Upper lobe of right lung (tissue), 1 donor: ENCODE results near the gene TSPEAR. TPM values are rescaled to one million over a fixed set of nuclear protein-coding genes. Genes with fewer than 3 reads are reported as not detected.

Source experiments
- ATAC-seq: fragments of 200-7000 bp; cut with Tn5 transposase; one replicate; pipeline ENCODE4 v1.9.1; 2020; ENCODE audit warnings: mild to moderate bottlenecking, moderate library complexity
- DNase-seq: peaks from one replicate; pipeline ENCODE4 v3.0.0-alpha.2; 2020
- H3K27ac ChIP-seq: fragments of 200-600 bp; one replicate; pipeline ENCODE4 v1.8.0; 2022
- H3K27me3 ChIP-seq: fragments of 200-600 bp; one replicate; pipeline ENCODE4 v1.8.0; 2022; ENCODE audit warnings: mild to moderate bottlenecking
- H3K36me3 ChIP-seq: fragments of 200-600 bp; one replicate; pipeline ENCODE4 v1.8.0; 2022
- H3K4me1 ChIP-seq: fragments of 200-600 bp; one replicate; pipeline ENCODE4 v1.8.0; 2022
- H3K4me3 ChIP-seq: fragments of 200-600 bp; one replicate; pipeline ENCODE4 v1.8.0; 2022; ENCODE audit warnings: mild to moderate bottlenecking
- H3K9me3 ChIP-seq: fragments of 200-600 bp; one replicate; pipeline ENCODE4 v1.8.0; 2022
- intact Hi-C: fragments of 100-400 bp; cut with DNase I; formaldehyde crosslinking; loops from one replicate; pipeline ENCODE4 v1.11.0; 2022
- total RNA-seq: library from RNA; stranded (reverse); fragmentation: NEBNext Ultra II Directional; extraction: Animal tissue kit (Norgen Biotek cat#: 25700); gene quantifications from one replicate; pipeline ENCODE4 v1.2.1, GENCODE V29; 2021
- TF ChIP-seq, protein P1 (sequence below): fragments of 200-600 bp; IDR thresholded peaks from one replicate; pipeline ENCODE4 v1.8.0; 2022; ENCODE audit warnings: antibody characterized with exemption
- donor health status: DM: no; HTN: yes; CAD: no; lungs with severe emphysema.

The TSPEAR gene
- total RNA-seq, 1 donor from 2014 or later = 0.23 TPM

- DNase-seq (no peak), ATAC-seq (no peak)
- TF ChIP-seq, protein P1, sequence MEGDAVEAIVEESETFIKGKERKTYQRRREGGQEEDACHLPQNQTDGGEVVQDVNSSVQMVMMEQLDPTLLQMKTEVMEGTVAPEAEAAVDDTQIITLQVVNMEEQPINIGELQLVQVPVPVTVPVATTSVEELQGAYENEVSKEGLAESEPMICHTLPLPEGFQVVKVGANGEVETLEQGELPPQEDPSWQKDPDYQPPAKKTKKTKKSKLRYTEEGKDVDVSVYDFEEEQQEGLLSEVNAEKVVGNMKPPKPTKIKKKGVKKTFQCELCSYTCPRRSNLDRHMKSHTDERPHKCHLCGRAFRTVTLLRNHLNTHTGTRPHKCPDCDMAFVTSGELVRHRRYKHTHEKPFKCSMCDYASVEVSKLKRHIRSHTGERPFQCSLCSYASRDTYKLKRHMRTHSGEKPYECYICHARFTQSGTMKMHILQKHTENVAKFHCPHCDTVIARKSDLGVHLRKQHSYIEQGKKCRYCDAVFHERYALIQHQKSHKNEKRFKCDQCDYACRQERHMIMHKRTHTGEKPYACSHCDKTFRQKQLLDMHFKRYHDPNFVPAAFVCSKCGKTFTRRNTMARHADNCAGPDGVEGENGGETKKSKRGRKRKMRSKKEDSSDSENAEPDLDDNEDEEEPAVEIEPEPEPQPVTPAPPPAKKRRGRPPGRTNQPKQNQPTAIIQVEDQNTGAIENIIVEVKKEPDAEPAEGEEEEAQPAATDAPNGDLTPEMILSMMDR = no peak
- no peaks in the 10 kb centered on the region for H3K4me1 ChIP-seq
- intact Hi-C loops = no loop called here
- H3K27me3 ChIP-seq = no peaks in the 10 kb centered on the region
- peaks cover 5% of the 10 kb centered on the region for H3K9me3 ChIP-seq
- H3K4me3 ChIP-seq = no peak within 1 kb of the TSS
- H3K36me3 ChIP-seq = no peaks in the 10 kb centered on the region
- no peak within 1 kb of the TSS for H3K27ac ChIP-seq
These were observed 56.7 kb downstream of the TSPEAR start, which contains the start of gene KRTAP12-4 for GRCh38 chr21:44654576-44655175. Gene KRTAP12-4 (minus strand): TSS chr21:44654659. CDS start chr21:44654614, 45 bp downstream.

- H3K36me3 ChIP-seq = no peaks in the 10 kb centered on the region
- no peaks in the 10 kb centered on the region for H3K27me3 ChIP-seq
- H3K9me3 ChIP-seq = peaks cover 5% of the 10 kb centered on the region
- intact Hi-C loops = no loop called here
- TF ChIP-seq, protein P1 = no peak
- no peak overlapping the region for H3K4me3 ChIP-seq
- H3K4me1 ChIP-seq = no peaks in the 10 kb centered on the region
- ATAC-seq (no peak), DNase-seq (no peak)
- H3K27ac ChIP-seq = no peak overlapping the region
These were observed 57.5 kb downstream of the TSPEAR start for GRCh38 chr21:44653656-44654575.

DNA sequence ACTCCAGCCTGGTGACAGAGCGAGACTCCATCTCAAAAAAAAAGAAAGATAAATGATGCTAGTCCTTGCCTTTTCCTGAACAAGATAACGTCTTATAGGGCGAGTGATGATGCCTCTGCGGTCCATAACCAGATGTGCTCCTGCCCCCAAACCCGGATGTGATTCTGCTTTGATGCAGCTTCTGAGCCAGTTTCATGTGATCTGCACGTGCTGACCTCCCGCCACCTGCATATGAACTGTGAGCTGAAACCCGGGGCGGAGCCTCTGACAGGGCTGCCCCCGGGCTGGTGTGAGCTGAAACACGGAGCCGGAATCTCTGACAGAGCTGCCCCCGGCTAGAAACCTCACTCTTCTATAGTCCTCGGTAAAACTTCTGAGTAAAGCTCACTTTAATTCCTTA, 58.2 kb downstream of the TSPEAR start:
- peaks cover 5% of the 10 kb centered on the region for H3K9me3 ChIP-seq
- intact Hi-C loops = no loop called here
- no peak overlapping the region for H3K27ac ChIP-seq
- H3K4me1 ChIP-seq = no peaks in the 10 kb centered on the region
- ATAC-seq = no peak
- H3K36me3 ChIP-seq = no peaks in the 10 kb centered on the region
- H3K27me3 ChIP-seq = no peaks in the 10 kb centered on the region
- DNase-seq = no peak
- no peak overlapping the region for H3K4me3 ChIP-seq
- TF ChIP-seq, protein P1 = no peak

DNA sequence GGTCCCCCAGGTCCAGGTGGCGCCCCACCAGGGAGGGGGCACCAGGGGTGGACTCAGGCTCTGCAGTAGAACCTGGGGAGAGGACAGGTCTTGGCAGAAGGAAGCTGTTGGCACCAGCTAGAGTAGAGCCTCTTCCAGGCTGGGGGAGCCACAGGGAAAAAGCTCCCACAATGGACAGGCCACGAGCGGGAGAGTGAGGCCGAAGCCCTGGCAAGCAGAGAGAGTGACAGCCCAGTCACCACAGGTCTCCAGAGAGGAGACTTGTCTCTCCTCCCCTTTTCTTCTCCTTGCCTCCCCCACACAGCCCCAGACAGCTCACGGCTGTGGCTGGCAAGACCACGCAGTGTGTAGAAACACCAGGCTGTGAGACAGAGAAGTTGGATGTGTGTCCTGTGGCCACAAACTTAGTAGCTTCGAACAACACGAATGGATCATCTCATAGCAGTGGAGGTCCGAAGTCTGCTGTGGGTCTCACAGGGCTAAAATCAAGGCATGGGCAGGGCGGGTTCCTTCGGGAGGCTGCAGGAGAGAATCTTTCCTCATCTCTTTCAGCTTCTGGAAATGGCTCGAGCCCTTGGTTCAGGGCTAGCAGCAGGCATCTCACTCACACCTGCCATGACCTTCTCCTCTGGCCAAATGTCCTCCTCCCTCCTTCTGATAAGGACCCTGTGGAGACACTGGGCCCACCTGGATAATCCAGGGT, 60.2 kb downstream of the TSPEAR start:
- Histone ChIP-seq H3K4me3 (no peak overlapping the region), H3K9me3 (peaks cover 2% of the 10 kb centered on the region), H3K4me1 (no peaks in the 10 kb centered on the region), H3K27me3 (no peaks in the 10 kb centered on the region), H3K27ac (no peak overlapping the region), H3K36me3 (no peaks in the 10 kb centered on the region)
- ATAC-seq = no peak
- TF ChIP-seq, protein P1 = no peak
- intact Hi-C loops = no loop called here
- DNase-seq = no peak

GRCh38 chr21:44650265-44650972, 61.0 kb downstream of the TSPEAR start:
- Histone ChIP-seq H3K36me3 (no peaks in the 10 kb centered on the region), H3K27me3 (no peaks in the 10 kb centered on the region), H3K4me3 (no peak overlapping the region), H3K4me1 (no peaks in the 10 kb centered on the region), H3K9me3 (no peaks in the 10 kb centered on the region), H3K27ac (no peak overlapping the region)
- ATAC-seq (no peak), DNase-seq (no peak)
- TF ChIP-seq, protein P1 = no peak
- intact Hi-C loops = no loop called here
